ENCODE measurements around the gene CWF19L1. TPM values are rescaled to one million over a fixed set of nuclear protein-coding genes. Genes with fewer than 3 reads are reported as not detected.

The CWF19L1 gene
- polyA plus RNA-seq, 1 of the 3 experiments (the other 2 are of a cell fraction): 7.1 TPM

GRCh38 chr10:100229819-100230422 is 37.5 kb downstream of the CWF19L1 start:
- Histone ChIP-seq H3K9ac (peak overlapping the region; percentile 83), H3F3A (replicated peaks; ENCODE audit: insufficient read depth) (peaks cover 8% of the 10 kb centered on the region), H2AFZ (ENCODE audit: low read depth) (peak overlapping the region; percentile 87), H3K4me3 (ENCODE audit: low read depth in 2 of 2, low read length in 1 of 2) (peak overlapping the region; percentile 61 to 99), H3K4me1 (ENCODE audit: control insufficient read depth in 1 of 2, insufficient read depth in 2 of 2, low read depth in 1 of 2, low read length in 1 of 2) (peaks cover 5 to 10% of the 10 kb centered on the region in 2 experiments; a peak in 2 of 4 replicates), H3K9me3 (no peaks in the 10 kb centered on the region), H4K20me1 (ENCODE audit: insufficient read depth) (no peaks in the 10 kb centered on the region), H3K79me2 (ENCODE audit: insufficient read depth) (peaks cover 37% of the 10 kb centered on the region), H3K36me3 (replicated peaks in 1 of 2; ENCODE audit: control insufficient read depth in 1 of 2, insufficient read depth in 2 of 2, low read length in 1 of 2) (peaks cover 10 to 39% of the 10 kb centered on the region in 2 experiments), H3K4me2 (peak overlapping the region; percentile 78), H3K27me3 (ENCODE audit: insufficient read depth) (no peaks in the 10 kb centered on the region), H3K9me2 (no peaks in the 10 kb centered on the region), H3K27ac (ENCODE audit: low read depth in 2 of 2, low read length in 1 of 2) (peak overlapping the region; percentile 36 to 57)
- ChIA-PET POLR2A (interaction anchor here (0.5 kb wide), 1 partner anchor 1572 kb away, joined by 3 read pairs; no protein-coding TSS in a partner anchor), CTCF (interaction anchor here (2.3 kb wide), 1 partner anchor 11 kb away, joined by 6 read pairs; no protein-coding TSS in a partner anchor)
- TF ChIP-seq FOXJ3 (CRISPR knock-in tag; IDR thresholded peaks at IDR 0.05) (0 out of 2 replicates have a peak, but pooled peaks have one; percentile 13), ZBTB33 (IDR thresholded peaks at IDR 0.05; ENCODE audit: borderline replicate concordance, low read depth) (no peak), REST (IDR thresholded peaks at IDR 0.05; ENCODE audit: low read depth, low read length) (no peak)
- DNase-seq: no peak
- WGBS (ENCODE audit: low lambda C conversion rate): 60% methylated on average over 21 of the region's 21 CpGs

GRCh38 chr10:100223879-100224278 is 43.6 kb downstream of the CWF19L1 start:
- Histone ChIP-seq H3K9me2 (no peaks in the 10 kb centered on the region), H3K79me2 (ENCODE audit: insufficient read depth) (peaks cover 32% of the 10 kb centered on the region), H3K36me3 (replicated peaks in 1 of 2; ENCODE audit: control insufficient read depth in 1 of 2, insufficient read depth in 2 of 2, low read length in 1 of 2) (peaks cover 55 to 63% of the 10 kb centered on the region in 2 experiments), H4K20me1 (ENCODE audit: insufficient read depth) (no peaks in the 10 kb centered on the region), H3K9ac (no peak overlapping the region), H3K27ac (ENCODE audit: low read depth in 2 of 2, low read length in 1 of 2) (no peak overlapping the region), H3K4me3 (ENCODE audit: low read depth in 2 of 2, low read length in 1 of 2) (no peak overlapping the region), H3F3A (replicated peaks; ENCODE audit: insufficient read depth) (peaks cover 10% of the 10 kb centered on the region), H3K4me1 (ENCODE audit: control insufficient read depth in 1 of 2, insufficient read depth in 2 of 2, low read depth in 1 of 2, low read length in 1 of 2) (peaks cover 3 to 5% of the 10 kb centered on the region in 2 experiments; a peak in 2 of 4 replicates), H3K4me2 (no peak overlapping the region), H2AFZ (ENCODE audit: low read depth) (no peak overlapping the region), H3K27me3 (ENCODE audit: insufficient read depth) (no peaks in the 10 kb centered on the region), H3K9me3 (no peaks in the 10 kb centered on the region)
- ChIA-PET POLR2A (no interaction called here), CTCF (interaction anchor here (1.2 to 1.4 kb wide), 2 partner anchors 214 to 378 kb away, joined by 3 to 6 read pairs; partner anchors contain the start of gene DNMBP)
- DNase-seq: no peak
- 83% methylated on average over 5 of the region's 5 CpGs for WGBS (ENCODE audit: low lambda C conversion rate)
- TF ChIP-seq EZH2phosphoT487 (IDR thresholded peaks at IDR 0.05; ENCODE audit: borderline replicate concordance, low read depth) (no peak), YY1 (IDR thresholded peaks at IDR 0.05; ENCODE audit: low read depth) (no peak), TAF1 (IDR thresholded peaks at IDR 0.05; ENCODE audit: borderline replicate concordance, low read depth, low read length) (no peak), TEAD4 (IDR thresholded peaks at IDR 0.05; ENCODE audit: borderline replicate concordance, insufficient read depth) (no peak), POLR2AphosphoS5 (IDR thresholded peaks at IDR 0.05; ENCODE audit: low read depth, low read length) (no peak), RCOR1 (IDR thresholded peaks at IDR 0.05; ENCODE audit: low read length) (no peak), JUND (IDR thresholded peaks at IDR 0.05) (no peak), FOXJ3 (CRISPR knock-in tag; IDR thresholded peaks at IDR 0.05) (no peak), RAD21 (IDR thresholded peaks at IDR 0.05; ENCODE audit: low read length) (no peak), USF1 (IDR thresholded peaks at IDR 0.05; ENCODE audit: borderline replicate concordance, low read depth) (no peak), MAX (IDR thresholded peaks at IDR 0.05; ENCODE audit: low read depth) (no peak), TCF12 (IDR thresholded peaks at IDR 0.05) (no peak), SIN3A (IDR thresholded peaks at IDR 0.05; ENCODE audit: borderline replicate concordance, low read depth, low read length) (no peak), PBX3 (IDR thresholded peaks at IDR 0.05) (no peak), IRF3 (IDR thresholded peaks at IDR 0.05; ENCODE audit: low read depth, low read length) (no peak), NFIC (IDR thresholded peaks at IDR 0.05; ENCODE audit: borderline replicate concordance) (no peak)
